Activated T-cell treated with anti-CD3 and anti-CD28 coated beads, Interleukin-2, amount 50 U/mL, for 48 hours (primary cell): ENCODE results near the gene TMEM214.
"Not testable (repeated sequence)": the region's sequence is repeated elsewhere in the genome, so short reads cannot be mapped to it uniquely, and the experiment has no call there.

Source experiments
- DNase-seq, 2 experiments: peaks; one replicate each; pipeline ENCODE4 v3.0.0-alpha.2; 2020

Gene TMEM214

GRCh38 chr2:27071990-27072830, 39.4 kb downstream of the TMEM214 start:
- peak; percentile 69 to 70 for DNase-seq

GRCh38 chr2:27072920-27073319, 40.2 kb downstream of the TMEM214 start:
- no peak for DNase-seq

GRCh38 chr2:27073782-27074181, 41.0 kb downstream of the TMEM214 start:
- DNase-seq, result no peak

- peak; percentile 45 to 47 for DNase-seq
These were observed 42.2 kb downstream of the TMEM214 start for GRCh38 chr2:27074738-27075565.

- DNase-seq, result not testable (repeated sequence)
These were observed 42.8 kb downstream of the TMEM214 start for GRCh38 chr2:27075566-27075871.

GRCh38 chr2:27076323-27076722, 43.6 kb downstream of the TMEM214 start:
- DNase-seq, result no peak

- DNase-seq, result no peak
These were observed 44.5 kb downstream of the TMEM214 start for GRCh38 chr2:27077231-27077630.

GRCh38 chr2:27078267-27079194, 45.8 kb downstream of the TMEM214 start, which contains the start of gene EMILIN1:
EMILIN1 (plus strand) TSS chr2:27078615; CDS start chr2:27079066, 451 bp downstream.
- no peak for DNase-seq

GRCh38 chr2:27079233-27080139, 46.7 kb downstream of the TMEM214 start:
- DNase-seq, result no peak

GRCh38 chr2:27080140-27080469, 47.3 kb downstream of the TMEM214 start:
- no peak for DNase-seq

- no peak for DNase-seq
These were observed 47.8 kb downstream of the TMEM214 start for GRCh38 chr2:27080603-27080936.

GRCh38 chr2:27081984-27082772, 49.4 kb downstream of the TMEM214 start:
- no peak for DNase-seq

- DNase-seq, result no peak
These were observed 50.1 kb downstream of the TMEM214 start for GRCh38 chr2:27082773-27083409.

GRCh38 chr2:27083410-27084296, 50.9 kb downstream of the TMEM214 start:
- no peak for DNase-seq

GRCh38 chr2:27084297-27085061, 51.7 kb downstream of the TMEM214 start:
- DNase-seq, result no peak

- DNase-seq, result no peak
These were observed 52.4 kb downstream of the TMEM214 start for GRCh38 chr2:27085062-27085672.

- DNase-seq, result peak; percentile 65 to 68
These were observed 52.9 kb downstream of the TMEM214 start for GRCh38 chr2:27085673-27086089.

GRCh38 chr2:27086090-27086723, 53.4 kb downstream of the TMEM214 start:
- DNase-seq, result peak; percentile 98 to 100
